HG03439 (cell line): ENCODE measurements around the gene ICOSLG.
"Not testable (repeated sequence)": the region's sequence is repeated elsewhere in the genome, so short reads cannot be mapped to it uniquely, and the experiment has no call there.

Experiments
- ATAC-seq: cut with Tn5 transposase; IDR thresholded peaks from one replicate; pipeline ENCODE4 v1.9.1; 2021; ENCODE audit warnings: mild to moderate bottlenecking, moderate library complexity; ENCODE audit not compliant: unreplicated experiment

The ICOSLG gene, protein sequence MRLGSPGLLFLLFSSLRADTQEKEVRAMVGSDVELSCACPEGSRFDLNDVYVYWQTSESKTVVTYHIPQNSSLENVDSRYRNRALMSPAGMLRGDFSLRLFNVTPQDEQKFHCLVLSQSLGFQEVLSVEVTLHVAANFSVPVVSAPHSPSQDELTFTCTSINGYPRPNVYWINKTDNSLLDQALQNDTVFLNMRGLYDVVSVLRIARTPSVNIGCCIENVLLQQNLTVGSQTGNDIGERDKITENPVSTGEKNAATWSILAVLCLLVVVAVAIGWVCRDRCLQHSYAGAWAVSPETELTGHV

DNA sequence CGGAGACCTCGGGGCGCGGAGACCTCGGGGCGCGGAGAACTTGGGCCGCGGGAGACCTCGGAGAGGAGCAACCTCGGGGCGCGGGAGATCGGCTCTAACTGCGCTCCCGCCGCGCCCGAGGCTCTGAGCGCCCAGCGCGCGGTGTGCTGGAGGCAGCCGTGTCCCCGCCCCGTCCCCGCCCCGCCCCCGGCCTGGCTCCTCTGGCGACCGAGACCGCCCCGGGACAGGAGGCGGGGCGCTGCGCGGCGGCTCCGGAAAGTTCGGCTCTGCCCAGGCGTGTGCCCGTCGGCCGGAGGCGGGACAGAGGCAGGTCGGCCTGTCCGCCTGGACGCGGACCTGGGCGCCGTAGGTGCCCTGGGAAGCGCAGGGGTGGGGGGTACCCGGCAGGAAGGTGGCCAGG lies at the start of gene ICOSLG:
TSS of gene ICOSLG (minus strand) at position 102 of the 400 bp plus-strand sequence. CDS start 126 bp downstream, outside the sequence.
- ATAC-seq = not testable (repeated sequence)

DNA sequence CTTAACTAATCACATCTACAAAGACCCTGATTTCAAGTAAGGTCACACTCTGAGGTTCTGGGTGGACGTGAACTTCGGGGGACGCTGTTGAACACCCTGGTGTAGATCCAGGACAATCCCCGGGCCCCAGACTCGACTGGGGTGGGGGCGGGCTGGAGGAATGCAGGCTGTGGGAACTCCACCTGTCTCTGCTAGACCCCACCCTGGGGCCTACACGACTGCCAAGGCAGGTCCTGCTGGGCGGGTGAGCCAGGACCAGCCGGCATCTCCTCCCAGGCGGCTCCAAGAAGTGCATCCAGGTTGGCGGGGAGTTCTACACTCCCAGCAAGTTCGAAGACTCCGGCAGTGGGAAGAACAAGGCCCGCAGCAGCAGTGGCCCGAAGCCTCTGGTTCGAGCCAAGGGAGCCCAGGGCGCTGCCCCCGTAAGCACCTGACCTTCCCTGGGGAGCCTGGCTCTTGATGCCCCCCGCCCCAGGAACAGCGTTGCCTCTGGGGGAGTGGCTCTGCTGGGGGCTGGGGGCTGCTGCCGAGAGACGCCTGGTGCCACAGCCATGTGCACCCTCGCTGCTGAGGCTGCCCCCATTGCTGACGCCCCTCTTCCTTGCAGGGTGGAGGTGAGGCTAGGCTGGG lies 48.8 kb upstream of the ICOSLG start:
- ATAC-seq = no peak

DNA sequence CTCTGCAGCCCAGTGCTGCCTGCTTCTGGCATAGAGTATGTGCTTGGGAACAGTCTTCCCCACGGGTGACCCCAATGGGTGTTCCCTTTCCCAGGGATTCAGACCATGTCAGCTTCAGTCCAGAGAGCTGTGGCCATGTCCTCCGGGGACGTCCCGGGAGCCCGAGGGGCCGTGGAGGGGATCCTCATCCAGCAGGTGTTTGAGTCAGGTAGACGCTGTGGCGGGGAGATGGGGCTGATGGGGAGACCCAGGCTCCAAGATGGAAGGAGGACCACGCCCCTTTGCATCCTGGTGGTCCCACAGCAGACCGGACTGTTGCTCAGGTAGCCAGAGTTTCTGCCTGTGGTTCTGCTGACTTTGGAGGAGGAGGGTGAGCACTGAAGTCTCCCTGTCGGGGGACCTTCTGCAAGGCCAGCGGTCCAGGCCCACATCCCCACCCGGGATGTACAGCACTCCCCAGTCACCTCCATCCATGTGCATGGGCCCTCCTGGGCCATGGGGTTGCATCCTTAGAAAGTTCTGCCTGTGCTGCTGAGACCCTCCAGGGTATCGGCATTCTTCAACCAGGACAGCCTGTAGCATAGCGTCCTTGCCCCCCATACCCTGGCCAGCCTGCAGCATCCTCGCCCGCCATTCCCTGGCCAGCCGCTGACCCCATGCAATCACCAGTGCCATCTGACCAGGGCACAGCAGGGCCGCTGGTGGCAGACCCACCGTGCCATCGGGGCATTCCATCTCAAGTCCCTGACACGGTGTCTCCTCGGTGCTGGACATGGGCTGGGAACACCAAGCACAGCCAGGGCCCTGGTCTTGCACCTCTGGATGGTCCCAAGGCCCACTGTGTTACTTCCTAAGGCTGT lies 47.7 kb upstream of the ICOSLG start:
- no peak for ATAC-seq

DNA sequence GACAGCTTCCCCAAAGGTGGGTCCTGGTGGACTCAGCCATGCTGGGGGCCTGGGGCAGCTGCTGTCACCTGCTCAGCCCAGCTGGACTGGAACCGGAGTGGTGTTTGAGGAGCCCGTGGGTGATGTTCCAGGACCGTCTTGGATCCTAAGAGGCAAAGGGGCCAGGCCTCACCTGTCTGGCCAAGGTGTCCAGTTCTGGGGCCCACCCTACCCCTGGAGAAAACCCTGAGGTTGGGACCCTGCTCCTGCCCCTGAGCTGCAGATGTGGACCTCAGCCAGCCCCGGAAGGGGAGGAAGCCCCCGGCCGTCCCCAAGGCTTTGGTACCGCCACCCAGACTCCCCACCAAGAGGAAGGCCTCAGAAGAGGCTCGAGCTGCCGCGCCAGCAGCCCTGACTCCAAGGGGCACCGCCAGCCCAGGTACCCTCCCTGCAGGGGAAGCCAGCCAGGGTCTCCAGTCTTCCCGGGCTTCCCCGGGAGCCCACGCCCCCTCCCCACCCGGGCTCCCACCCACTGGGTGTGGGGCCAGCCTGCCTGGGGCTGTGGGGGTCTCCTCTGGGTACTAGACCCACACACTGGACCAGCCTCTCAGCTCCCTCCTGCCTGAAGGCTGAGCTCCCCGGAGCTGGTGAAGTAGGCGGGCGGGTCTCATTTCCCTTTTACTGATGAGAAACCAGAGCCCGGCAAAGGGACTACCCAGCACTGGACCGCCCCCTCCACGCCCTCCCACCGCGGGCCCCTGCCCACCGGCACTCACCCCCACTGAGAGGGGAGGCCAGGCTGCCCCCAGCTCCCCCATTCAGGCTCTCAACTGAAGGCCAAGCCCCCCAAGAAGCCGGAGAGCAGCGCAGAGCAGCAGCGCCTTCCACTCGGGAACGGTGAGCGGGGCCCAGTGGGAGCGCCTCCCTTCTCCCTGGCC lies 46.2 kb upstream of the ICOSLG start:
- ATAC-seq = no peak

DNA sequence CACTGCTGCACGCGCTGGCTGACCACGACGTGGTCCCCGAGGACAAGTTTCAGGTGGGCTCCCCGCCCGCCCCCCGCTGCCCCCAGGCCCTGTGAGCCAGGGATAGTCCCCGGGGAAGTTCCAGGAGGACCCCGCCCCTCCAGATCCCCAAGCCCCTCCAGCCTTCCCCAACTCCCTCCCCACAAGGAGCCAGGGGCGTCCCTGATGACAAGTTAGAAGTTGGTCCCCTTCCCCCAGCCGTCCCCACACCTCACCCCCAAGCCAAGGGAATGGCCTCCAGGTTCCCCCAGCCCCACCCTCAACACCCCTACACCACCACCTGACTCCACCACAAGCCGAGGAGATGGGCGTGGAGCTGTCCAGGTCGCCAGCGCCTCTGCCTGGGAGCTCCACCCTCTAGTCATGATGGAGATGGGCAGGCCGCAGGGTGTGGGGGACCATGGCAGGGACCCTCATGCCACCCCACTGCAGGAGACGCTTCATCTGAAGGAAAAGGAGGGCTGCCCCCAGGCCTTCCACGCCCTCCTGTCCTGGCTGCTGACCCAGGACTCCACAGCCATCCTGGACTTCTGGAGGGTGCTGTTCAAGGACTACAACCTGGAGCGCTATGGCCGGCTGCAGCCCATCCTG lies 45.5 kb upstream of the ICOSLG start:
- no peak for ATAC-seq

DNA sequence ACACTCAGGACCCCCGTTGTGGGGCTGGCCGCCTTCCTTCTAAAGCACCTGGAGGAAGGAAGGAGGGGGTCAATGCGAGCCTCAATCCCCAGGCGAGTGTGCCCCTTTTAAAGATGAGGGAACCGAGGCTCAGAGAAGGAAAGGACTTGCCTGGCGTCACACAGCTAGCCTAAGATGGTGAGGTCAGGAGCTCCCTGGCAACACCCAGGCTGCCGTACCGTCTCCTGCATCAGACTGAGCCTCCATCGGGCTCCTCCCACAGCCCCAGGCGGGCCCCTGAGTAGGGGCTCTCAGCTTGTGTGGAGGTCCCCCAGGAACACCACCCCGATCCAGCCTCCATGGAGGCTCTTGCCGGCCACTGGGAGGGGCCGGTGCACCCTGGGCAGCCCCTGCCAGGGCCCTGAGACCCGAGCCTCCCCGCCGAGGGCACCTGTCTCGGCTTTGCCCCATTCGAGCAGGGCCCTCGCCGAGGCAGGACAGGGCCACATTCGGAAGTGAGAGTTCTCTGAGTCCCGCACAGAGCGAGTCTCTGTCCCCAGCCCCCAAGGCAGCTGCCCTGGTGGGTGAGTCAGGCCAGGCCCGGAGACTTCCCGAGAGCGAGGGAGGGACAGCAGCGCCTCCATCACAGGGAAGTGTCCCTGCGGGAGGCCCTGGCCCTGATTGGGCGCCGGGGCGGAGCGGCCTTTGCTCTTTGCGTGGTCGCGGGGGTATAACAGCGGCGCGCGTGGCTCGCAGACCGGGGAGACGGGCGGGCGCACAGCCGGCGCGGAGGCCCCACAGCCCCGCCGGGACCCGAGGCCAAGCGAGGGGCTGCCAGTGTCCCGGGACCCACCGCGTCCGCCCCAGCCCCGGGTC lies 44.6 kb upstream of the ICOSLG start, which contains the start of gene AIRE:
TSS of gene AIRE (plus strand) at position 739 of the 855 bp plus-strand sequence. CDS start 131 bp downstream, outside the sequence.
- no peak for ATAC-seq

DNA sequence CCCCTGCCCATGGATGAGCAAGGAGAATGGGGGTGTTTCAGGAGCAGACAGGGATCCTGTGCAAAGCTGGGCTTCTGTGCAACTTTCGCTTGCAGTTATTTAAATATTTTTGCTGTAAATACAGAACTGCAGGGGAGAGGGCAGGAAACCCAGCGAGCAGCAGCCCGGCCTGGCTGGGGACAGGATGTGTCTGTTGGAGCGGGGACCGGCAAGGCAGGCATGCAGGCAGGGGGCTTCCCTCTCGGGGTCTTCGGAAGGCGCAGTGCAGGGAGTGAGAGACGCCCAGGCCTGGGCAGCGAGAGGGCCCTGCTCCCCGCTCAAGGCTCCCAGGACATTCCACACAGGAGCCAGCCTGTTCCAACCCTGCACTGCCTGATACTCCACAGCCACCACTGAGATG lies 43.2 kb upstream of the ICOSLG start:
- ATAC-seq = no peak

DNA sequence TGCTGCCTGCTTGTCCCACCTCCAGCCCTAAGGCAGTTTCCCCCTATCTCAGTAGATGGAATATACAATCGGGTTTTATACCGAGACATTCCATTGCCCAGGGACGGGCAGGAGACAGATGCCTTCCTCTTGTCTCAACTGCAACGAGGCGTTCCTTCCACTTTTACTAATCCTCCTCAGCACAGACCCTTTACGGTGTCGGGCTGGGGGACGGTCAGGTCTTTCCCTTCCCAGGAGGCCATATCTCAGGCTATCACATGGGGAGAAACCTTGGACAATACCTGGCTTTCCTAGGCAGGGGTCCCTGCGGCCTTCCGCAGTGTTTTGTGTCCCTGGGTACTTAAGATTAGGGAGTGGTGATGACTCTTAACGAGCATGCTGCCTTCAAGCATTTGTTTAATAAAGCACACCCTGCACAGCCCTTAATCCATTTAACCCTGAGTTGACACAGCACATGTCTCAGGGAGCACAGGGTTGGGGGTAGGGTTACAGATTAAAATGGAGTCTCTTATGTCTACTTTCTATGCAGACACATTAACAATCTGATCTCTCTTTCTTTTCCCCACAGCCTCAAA lies 42.6 kb upstream of the ICOSLG start:
- not testable (repeated sequence) for ATAC-seq

DNA sequence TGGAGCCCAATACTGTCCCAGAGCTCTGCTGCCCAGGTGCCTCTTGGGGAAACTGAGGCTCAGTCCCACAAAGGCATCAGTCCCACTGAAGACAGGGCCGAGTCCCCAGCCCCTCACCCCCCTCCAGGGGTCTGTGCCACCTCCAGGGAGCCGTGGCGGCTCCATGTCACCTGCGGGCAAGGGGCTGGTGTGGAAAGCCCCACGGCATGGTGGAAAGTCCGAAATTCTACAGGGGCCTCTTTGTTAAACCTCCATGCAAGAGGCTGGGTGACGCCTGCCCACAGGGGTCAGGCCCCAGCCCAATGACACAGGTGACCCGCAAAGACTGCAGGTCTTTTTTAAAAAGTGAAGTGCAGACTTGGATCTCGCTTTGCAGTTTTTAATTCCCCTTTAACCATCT lies 41.6 kb upstream of the ICOSLG start:
- ATAC-seq = no peak

DNA sequence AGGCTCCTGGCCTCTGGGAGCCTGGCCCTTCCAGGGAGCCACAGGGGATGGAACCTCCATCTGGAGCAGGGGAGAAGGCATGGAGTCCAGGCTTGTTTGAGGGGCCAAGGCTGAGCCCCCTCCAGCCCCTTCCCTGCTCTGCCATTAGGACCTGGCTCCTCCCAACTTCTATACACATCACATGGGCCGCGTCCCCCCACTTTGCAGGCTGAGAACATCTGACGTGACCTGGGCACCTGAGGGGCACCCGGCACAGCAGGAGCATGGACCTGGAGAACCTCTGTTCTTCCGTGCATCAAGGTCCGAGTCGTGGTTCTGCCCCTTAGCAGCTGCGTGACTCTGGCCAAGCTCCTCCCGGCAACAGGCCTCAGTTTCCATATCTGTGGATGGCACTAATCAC lies 41.1 kb upstream of the ICOSLG start:
- no peak for ATAC-seq

DNA sequence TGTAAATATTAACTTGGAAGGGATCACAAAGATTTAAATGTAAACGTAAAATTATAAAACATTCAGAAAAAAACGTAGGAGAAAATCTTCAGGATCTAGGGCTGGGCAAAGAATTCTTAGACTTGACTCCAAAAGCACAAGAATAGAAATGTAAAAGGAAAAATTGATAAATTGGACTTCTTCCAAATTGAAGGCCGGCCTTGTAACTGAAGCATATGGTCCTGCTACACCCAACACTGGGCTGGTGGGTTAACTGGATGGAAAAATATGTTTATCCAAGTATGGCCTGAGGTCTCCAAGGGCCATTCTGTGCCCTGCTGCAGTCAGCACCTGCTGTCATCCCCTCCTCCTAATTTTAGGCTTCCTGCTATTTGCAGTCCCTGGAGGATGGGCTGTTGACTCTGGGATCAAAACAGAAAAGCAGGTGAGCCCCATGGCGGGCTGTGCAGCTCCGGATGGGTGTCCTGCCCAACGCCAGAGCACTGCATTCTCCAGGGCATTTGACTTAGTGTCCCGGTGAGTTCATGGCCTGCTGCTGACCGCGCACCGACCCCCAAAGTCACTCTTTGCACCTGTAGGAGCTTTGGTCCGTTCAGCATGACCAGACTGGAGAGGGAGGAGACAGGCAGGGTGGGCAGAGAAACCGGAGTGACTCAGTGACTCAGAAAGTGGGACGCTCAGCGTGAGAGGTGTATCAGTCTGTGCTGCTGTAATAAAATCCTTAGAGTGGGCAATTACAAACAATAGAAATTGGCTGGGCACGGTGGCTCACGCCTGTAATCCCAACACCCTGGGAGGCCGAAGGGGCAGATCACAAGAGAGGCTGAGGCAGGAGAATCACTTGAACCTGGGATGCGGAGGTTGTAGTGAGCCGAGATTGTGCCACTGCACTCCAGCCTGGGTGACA lies 38.9 kb upstream of the ICOSLG start:
- ATAC-seq = no peak

DNA sequence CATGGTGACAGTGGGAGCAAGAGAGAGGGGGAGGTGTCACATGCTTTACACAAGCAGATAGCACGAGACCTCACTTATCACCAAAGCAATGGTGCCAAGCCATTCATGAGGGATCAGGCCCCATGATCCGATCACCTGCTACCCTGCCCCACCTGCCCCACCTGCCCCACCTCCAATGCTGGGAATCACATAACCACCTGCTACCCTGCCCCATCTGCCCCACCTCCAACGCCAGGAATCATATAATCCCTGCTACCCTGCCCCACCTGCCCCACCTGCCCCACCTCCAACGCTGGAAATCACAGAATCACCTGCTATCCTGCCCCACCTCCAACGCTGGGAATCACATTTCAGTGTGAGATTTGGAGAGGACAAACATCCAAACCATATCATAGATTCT lies 34.3 kb upstream of the ICOSLG start:
- ATAC-seq = no peak

DNA sequence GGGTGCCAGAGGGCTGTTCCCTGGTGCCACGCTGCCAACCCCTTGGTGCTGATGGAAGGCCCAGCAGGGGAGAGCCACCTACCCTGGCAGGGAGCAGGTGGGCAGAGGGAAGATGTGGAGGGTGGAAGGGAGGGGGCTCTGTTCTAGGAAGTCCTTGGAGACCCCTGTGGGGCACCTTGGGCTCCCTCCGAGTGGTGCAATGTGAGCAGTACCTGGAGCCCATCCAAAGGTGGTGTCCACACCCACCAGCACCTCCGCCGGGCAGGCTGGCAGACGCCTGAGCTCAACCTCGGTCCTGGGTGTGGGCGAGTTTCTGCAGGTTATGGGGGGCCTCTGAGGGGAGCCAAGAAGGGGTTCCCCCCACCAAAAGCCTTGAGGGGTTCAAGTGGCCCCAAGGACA lies 32.3 kb upstream of the ICOSLG start:
- ATAC-seq = no peak

DNA sequence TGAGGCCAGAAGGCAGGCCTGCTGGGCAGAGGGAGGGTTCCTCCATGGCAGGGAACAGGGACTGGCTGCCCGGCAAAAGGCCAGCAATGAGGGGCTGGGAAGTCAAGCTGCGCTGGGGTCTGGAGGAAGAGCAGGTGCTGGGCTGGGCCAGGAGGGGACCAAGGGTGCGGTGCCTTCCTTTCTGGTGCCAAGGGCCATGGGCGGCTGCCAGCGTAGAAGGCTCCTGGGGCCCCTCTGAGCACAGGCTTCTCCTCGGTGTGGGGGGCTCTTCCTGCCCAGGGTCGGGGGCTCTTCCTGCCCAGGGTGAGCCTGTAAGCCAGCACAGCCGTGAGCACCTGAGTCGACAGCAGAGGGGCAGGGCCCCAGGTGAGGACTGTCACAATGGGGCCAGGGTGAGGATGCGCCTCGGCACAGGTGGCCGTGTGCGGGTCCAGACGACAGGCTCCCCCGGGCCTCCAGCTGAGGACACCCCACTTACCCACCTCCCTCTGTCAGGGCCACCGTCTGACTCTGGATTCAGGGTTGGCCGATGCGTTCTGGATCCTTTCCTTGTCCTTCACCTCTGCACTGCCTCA lies 31.6 kb upstream of the ICOSLG start:
- ATAC-seq = no peak

DNA sequence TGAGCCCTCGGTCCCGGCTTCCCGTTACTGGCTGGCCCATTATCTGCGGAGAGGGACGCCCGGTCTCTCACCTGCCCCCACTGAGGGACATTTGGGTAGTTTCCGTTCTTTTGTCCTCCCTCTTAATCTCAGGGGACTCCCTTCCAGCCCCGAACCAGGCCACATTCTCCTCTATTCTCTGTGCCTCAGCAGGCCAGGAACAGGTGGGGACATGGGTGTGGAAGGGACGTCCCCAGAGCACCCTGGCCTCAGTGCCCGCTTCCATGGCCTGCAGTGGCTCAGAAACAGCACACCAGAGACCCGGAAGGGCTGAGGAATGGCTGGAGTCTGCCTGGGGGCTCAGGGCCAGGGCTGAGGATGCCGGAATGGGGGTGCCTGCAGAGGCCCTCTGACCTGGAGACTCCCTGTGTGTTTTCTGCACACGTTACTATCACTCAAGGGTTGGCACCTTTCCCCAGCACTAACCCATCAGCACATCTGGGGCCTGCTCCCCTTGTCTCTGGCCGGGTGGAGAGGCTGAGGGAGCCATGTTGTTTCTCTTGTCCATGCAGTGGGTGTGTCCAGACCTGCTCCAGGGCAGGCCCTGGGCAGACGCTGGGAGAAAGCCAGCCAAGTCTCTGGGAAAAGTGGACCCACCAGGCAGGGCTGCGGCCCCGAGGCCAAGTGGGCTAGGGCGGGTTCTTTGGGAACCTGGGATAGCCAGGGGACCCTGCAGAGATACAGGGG lies 31.0 kb upstream of the ICOSLG start:
- ATAC-seq = no peak

DNA sequence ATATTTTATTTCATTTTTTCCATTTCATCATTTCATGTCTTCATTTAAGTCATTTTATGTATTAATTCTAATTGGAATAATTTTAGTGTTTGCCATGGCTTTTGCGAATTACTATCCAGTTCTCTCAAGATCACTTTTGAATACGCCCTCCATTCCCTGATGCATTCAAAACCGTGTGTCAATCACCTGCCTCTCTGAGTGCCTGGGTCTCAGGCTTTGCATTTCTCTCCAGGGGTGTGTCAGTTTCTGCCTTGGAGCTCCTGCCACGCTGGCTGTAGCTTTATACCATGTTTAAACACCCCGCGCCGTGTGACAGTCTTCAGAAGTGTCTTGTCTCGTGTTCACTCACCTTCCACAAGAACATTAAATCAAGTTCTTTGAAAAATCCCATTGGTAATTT lies 28.3 kb upstream of the ICOSLG start:
- ATAC-seq = no peak

DNA sequence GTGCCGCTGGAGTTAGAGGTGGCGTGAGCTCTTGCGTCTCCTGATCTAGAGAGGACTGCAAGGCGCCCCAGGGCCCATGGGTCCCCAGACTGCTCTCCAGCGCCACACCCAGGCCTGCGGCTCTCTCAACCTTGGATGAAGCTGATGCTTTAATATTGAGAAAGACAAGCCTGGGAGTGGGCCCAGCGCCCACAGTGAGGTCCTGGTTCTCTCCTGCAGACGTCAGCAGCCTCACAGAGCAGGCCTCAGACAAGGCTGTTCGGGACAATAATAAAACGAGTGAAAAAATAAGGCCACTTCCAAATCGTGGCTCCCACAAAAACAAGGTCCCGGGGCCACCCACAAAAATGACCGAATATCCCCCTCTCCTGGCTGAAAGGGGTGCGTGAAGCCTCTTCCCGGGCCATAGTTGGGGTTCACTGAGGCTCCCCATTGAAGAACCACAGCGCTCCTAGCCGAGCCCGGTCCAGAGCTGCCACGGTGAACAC lies 27.0 kb upstream of the ICOSLG start:
- no peak for ATAC-seq
